Measurements from ENCODE around the gene LTN1. TPM values are rescaled to one million over a fixed set of nuclear protein-coding genes. Genes with fewer than 3 reads are reported as not detected.
"Not testable (repeated sequence)": the region's sequence is repeated elsewhere in the genome, so short reads cannot be mapped to it uniquely, and the experiment has no call there.

The LTN1 gene
- total RNA-seq, 1 experiment from 2014 or later, result 15.4 TPM

GRCh38 chr21:28993293-28993629 lies 584 bp upstream of the LTN1 start:
- CTCF ChIA-PET, result interaction anchor here (0.9 kb wide), 1 partner anchor 32 kb away, joined by 3 read pairs; the partner anchor contains the start of gene USP16
- TSS peak; percentile 99 for BruUV-seq (replicated peaks)
- intact Hi-C loops (cut with micrococcal nuclease; ENCODE audit: unreplicated experiment), result no loop called here
- Mint-ChIP-seq H3K9me3 (ENCODE audit: low read depth, unreplicated experiment) (no peaks in the 10 kb centered on the region), H3K4me3 (ENCODE audit: low read depth, unreplicated experiment) (peak overlapping the region; percentile 99), H3K4me1 (ENCODE audit: low read depth, unreplicated experiment) (peaks cover 23% of the 10 kb centered on the region), H3K36me3 (ENCODE audit: insufficient read depth, unreplicated experiment) (peaks cover 22% of the 10 kb centered on the region), H3K27me3 (ENCODE audit: unreplicated experiment) (no peaks in the 10 kb centered on the region), H3K27ac (ENCODE audit: unreplicated experiment) (peak overlapping the region; percentile 77)
- DNase-seq, result no peak
- no peak for TF ChIP-seq CTCF (IDR thresholded peaks at IDR 0.05; ENCODE audit: unreplicated experiment)

- Mint-ChIP-seq H3K4me1 (ENCODE audit: low read depth, unreplicated experiment) (peaks cover 23% of the 10 kb centered on the region), H3K9me3 (ENCODE audit: low read depth, unreplicated experiment) (no peaks in the 10 kb centered on the region), H3K27me3 (ENCODE audit: unreplicated experiment) (no peaks in the 10 kb centered on the region), H3K36me3 (ENCODE audit: insufficient read depth, unreplicated experiment) (peaks cover 22% of the 10 kb centered on the region), H3K27ac (ENCODE audit: unreplicated experiment) (peak overlapping the region; percentile 77), H3K4me3 (ENCODE audit: low read depth, unreplicated experiment) (peak overlapping the region; percentile 99)
- no peak for DNase-seq
- CTCF ChIA-PET, result interaction anchor here (0.6 to 0.9 kb wide), 2 partner anchors 33 to 624 kb away, joined by 3 to 7 read pairs; partner anchors contain the start of gene USP16
- BruUV-seq (replicated peaks), result no TSS peak
- intact Hi-C loops (cut with micrococcal nuclease; ENCODE audit: unreplicated experiment), result no loop called here
- no peak for TF ChIP-seq CTCF (IDR thresholded peaks at IDR 0.05; ENCODE audit: unreplicated experiment)
Measured at GRCh38 chr21:28991861-28992525, 684 bp downstream of the LTN1 start.

GRCh38 chr21:28988146-28988545 lies 4.5 kb downstream of the LTN1 start:
- H3K4me3 Mint-ChIP-seq (ENCODE audit: low read depth, unreplicated experiment); intact Hi-C loops (cut with micrococcal nuclease; ENCODE audit: unreplicated experiment); H3K27ac Mint-ChIP-seq (ENCODE audit: unreplicated experiment); H3K9me3 Mint-ChIP-seq (ENCODE audit: low read depth, unreplicated experiment); DNase-seq; H3K27me3 Mint-ChIP-seq (ENCODE audit: unreplicated experiment); BruUV-seq (replicated peaks): not testable (repeated sequence)
- peaks cover 23% of the 10 kb centered on the region for H3K4me1 Mint-ChIP-seq (ENCODE audit: low read depth, unreplicated experiment)
- CTCF ChIA-PET, result interaction anchor here (0.7 kb wide), 1 partner anchor 965 kb away, joined by 7 read pairs; no protein-coding TSS in a partner anchor
- H3K36me3 Mint-ChIP-seq (ENCODE audit: insufficient read depth, unreplicated experiment), result peaks cover 35% of the 10 kb centered on the region

GRCh38 chr21:28986677-28987076 lies 6.0 kb downstream of the LTN1 start:
- DNase-seq, result no peak
- Mint-ChIP-seq H3K4me1 (ENCODE audit: low read depth, unreplicated experiment) (peaks cover 23% of the 10 kb centered on the region), H3K27me3 (ENCODE audit: unreplicated experiment) (no peaks in the 10 kb centered on the region), H3K27ac (ENCODE audit: unreplicated experiment) (no peak overlapping the region), H3K36me3 (ENCODE audit: insufficient read depth, unreplicated experiment) (peaks cover 21% of the 10 kb centered on the region), H3K9me3 (ENCODE audit: low read depth, unreplicated experiment) (no peaks in the 10 kb centered on the region), H3K4me3 (ENCODE audit: low read depth, unreplicated experiment) (no peak overlapping the region)
- CTCF ChIA-PET, result no interaction called here
- no peak for TF ChIP-seq CTCF (IDR thresholded peaks at IDR 0.05; ENCODE audit: unreplicated experiment)
- BruUV-seq (replicated peaks), result no TSS peak
- intact Hi-C loops (cut with micrococcal nuclease; ENCODE audit: unreplicated experiment), result no loop called here

- CTCF ChIA-PET, result no interaction called here
- intact Hi-C loops (cut with micrococcal nuclease; ENCODE audit: unreplicated experiment), result no loop called here
- H3K4me1 Mint-ChIP-seq (ENCODE audit: low read depth, unreplicated experiment), result no peaks in the 10 kb centered on the region
- H3K27me3 Mint-ChIP-seq (ENCODE audit: unreplicated experiment), result no peaks in the 10 kb centered on the region
- BruUV-seq (replicated peaks), result no TSS peak
- H3K9me3 Mint-ChIP-seq (ENCODE audit: low read depth, unreplicated experiment), result no peaks in the 10 kb centered on the region
- no peak overlapping the region for H3K4me3 Mint-ChIP-seq (ENCODE audit: low read depth, unreplicated experiment)
- H3K36me3 Mint-ChIP-seq (ENCODE audit: insufficient read depth, unreplicated experiment), result peaks cover 32% of the 10 kb centered on the region
- no peak for DNase-seq
- no peak overlapping the region for H3K27ac Mint-ChIP-seq (ENCODE audit: unreplicated experiment)
- TF ChIP-seq CTCF (IDR thresholded peaks at IDR 0.05; ENCODE audit: unreplicated experiment), result no peak
Measured at GRCh38 chr21:28982637-28983036, 10.0 kb downstream of the LTN1 start.
